Neural cell (in vitro differentiated cells): ENCODE data around the gene PWP2. TPM values are rescaled to one million over a fixed set of nuclear protein-coding genes. Genes with fewer than 3 reads are reported as not detected.

Source experiments
- H2AFZ ChIP-seq: fragments of 200-600, 300-800 bp; sonication (generic), shearing (Covaris generic); 2 replicates; pipeline ENCODE4 v1.6.0; 2014; ENCODE audit warnings: low read depth, mild to moderate bottlenecking, antibody characterized with exemption, low read length, moderate library complexity
- H3F3A ChIP-seq: fragments of 200-600 bp; shearing (Covaris generic); 2 replicates; pipeline ENCODE4 v1.6.1; 2016; ENCODE audit warnings: mild to moderate bottlenecking, moderate library complexity, mixed read lengths, antibody characterized with exemption, low read length; ENCODE audit not compliant: insufficient read depth, poor library complexity, severe bottlenecking
- H3K27ac ChIP-seq: fragments of 200-600, 300-800 bp; sonication (generic), shearing (Covaris generic); 2 replicates; pipeline ENCODE4 v1.5.1; 2014; ENCODE audit warnings: mild to moderate bottlenecking, low read length, moderate library complexity
- H3K27me3 ChIP-seq: fragments of 300-800, 200-600 bp; sonication (generic), shearing (Covaris generic); 2 replicates; pipeline ENCODE4 v1.6.0; 2014; ENCODE audit warnings: mild to moderate bottlenecking, low read depth, low read length, moderate library complexity; ENCODE audit not compliant: insufficient read depth
- H3K36me3 ChIP-seq: fragments of 300-800, 200-600 bp; sonication (generic), shearing (Covaris generic); 2 replicates; pipeline ENCODE4 v1.5.1; 2014; ENCODE audit warnings: mild to moderate bottlenecking, antibody characterized with exemption, low read length, moderate library complexity; ENCODE audit not compliant: insufficient read depth
- H3K4me2 ChIP-seq: fragments of 300-800, 200-600 bp; sonication (generic), shearing (Covaris generic); 2 replicates; pipeline ENCODE4 v1.6.0; 2014; ENCODE audit warnings: mild to moderate bottlenecking, low read length
- H3K4me3 ChIP-seq: fragments of 300-800, 200-600 bp; sonication (generic), shearing (Covaris generic); 2 replicates; pipeline ENCODE4 v1.5.1; 2014; ENCODE audit warnings: mild to moderate bottlenecking, low read length, moderate library complexity
- H3K79me2 ChIP-seq: fragments of 200-600 bp; shearing (Covaris generic); replicated peaks from 2 replicates; pipeline ENCODE4 v1.6.0; 2014; ENCODE audit warnings: mild to moderate bottlenecking, low read length, moderate library complexity; ENCODE audit not compliant: insufficient read depth
- H3K9ac ChIP-seq: fragments of 300-800, 200-600 bp; sonication (generic), shearing (Covaris generic); 2 replicates; pipeline ENCODE4 v1.6.1; 2016; ENCODE audit warnings: mild to moderate bottlenecking, low read length, mixed read lengths
- H3K9me2 ChIP-seq: fragments of 200-600 bp; shearing (Covaris generic); 2 replicates; pipeline ENCODE4 v1.6.1; 2016; ENCODE audit warnings: mild to moderate bottlenecking, low read length, mixed read lengths; ENCODE audit not compliant: insufficient read depth
- H3K9me3 ChIP-seq: fragments of 200-600, 300-800 bp; sonication (generic), shearing (Covaris generic); 2 replicates; pipeline ENCODE4 v1.6.1; 2016; ENCODE audit warnings: mild to moderate bottlenecking, mixed run types, low read length, moderate library complexity, mixed read lengths
- H4K20me1 ChIP-seq: fragments of 200-600 bp; shearing (Covaris generic); 2 replicates; pipeline ENCODE4 v1.6.1; 2016; ENCODE audit warnings: mild to moderate bottlenecking, mixed run types; ENCODE audit not compliant: insufficient read depth
- CTCF ChIP-seq: fragments of 450-650 bp; IDR thresholded peaks from 2 replicates; pipeline ENCODE4 v1.5.1; 2014; ENCODE audit warnings: antibody characterized with exemption, mild to moderate bottlenecking, moderate library complexity; ENCODE audit not compliant: poor library complexity, severe bottlenecking
- EP300 ChIP-seq: fragments of 450-650 bp; conservative IDR thresholded peaks from 2 replicates; pipeline ENCODE4 v1.6.1; 2014; ENCODE audit warnings: antibody characterized with exemption, mild to moderate bottlenecking, moderate library complexity; ENCODE audit not compliant: poor library complexity, severe bottlenecking
- EZH2 ChIP-seq: fragments of 200-600, 300-800 bp; shearing (Covaris generic), sonication (generic); IDR thresholded peaks from 2 replicates; pipeline ENCODE4 v1.6.1; 2014; ENCODE audit warnings: antibody characterized with exemption, low read length, borderline replicate concordance, mild to moderate bottlenecking; ENCODE audit not compliant: insufficient read depth, poor library complexity, severe bottlenecking
- MXI1 ChIP-seq: fragments of 450-650 bp; conservative IDR thresholded peaks from 2 replicates; pipeline ENCODE4 v1.6.1; 2014; ENCODE audit warnings: antibody characterized with exemption, mild to moderate bottlenecking; ENCODE audit not compliant: poor library complexity, severe bottlenecking
- POLR2AphosphoS5 ChIP-seq: IDR thresholded peaks from 2 replicates; pipeline ENCODE4 v1.6.1; 2012
- RAD21 ChIP-seq: fragments of 450-650 bp; conservative IDR thresholded peaks from 2 replicates; pipeline ENCODE4 v1.6.1; 2014; ENCODE audit warnings: antibody characterized with exemption, mild to moderate bottlenecking, moderate library complexity
- REST ChIP-seq: IDR thresholded peaks from 2 replicates; pipeline ENCODE4 v1.6.1; 2012; ENCODE audit warnings: borderline replicate concordance
- SMC3 ChIP-seq: fragments of 450-650 bp; conservative IDR thresholded peaks from 2 replicates; pipeline ENCODE4 v1.6.1; 2014; ENCODE audit warnings: antibody characterized with exemption, mild to moderate bottlenecking, moderate library complexity; ENCODE audit not compliant: poor library complexity
- TAF1 ChIP-seq: IDR thresholded peaks from 2 replicates; pipeline ENCODE4 v1.6.1; 2012; ENCODE audit warnings: low read depth
- polyA plus RNA-seq: library from polyadenylated mRNA; depleted of rRNA; stranded (reverse); fragments of >200 nt; gene quantifications from 2 replicates; pipeline ENCODE4 v1.2.3, GENCODE V29; 2014

PWP2 gene
- polyA plus RNA-seq, 1 donor from 2014 or later, result 1.7 TPM

DNA sequence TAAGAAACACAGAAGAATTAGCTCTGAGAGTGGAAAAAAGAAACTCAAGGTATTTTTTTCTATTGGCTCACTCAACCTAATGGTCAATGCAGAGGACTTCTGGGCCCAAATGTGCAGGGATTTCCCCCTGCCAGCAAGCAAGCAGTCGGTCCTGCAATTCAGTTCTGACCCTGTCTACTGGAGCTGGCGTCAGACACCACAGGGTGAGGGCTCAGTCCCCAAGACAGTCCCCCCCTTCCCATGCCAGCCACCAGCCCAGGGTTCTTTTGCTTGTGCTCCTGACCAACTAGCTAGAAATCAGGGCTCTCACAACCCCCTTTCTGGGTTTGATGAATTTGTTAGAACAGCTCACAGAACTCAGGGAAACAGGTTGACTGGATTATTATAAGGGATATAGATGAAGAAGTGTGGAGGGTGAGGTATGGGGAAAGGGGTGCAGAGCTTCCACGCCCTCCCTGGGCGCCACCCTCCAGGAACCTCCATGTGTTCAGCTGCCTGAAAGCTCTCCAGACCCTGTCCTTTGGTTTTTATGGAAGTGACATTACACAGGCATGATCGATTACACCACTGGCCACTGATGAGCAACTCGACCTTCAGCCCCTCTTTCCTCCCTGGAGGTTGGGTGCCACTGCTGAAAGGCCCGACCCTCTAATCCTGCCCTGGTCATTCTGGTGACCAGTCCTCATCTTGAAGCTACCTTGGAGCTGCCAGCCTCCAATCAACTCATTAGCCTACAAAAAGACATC lies 22.5 kb upstream of the PWP2 start:
- H4K20me1 ChIP-seq, result no peaks in the 10 kb centered on the region
- H3K36me3 ChIP-seq, result peaks cover 6% of the 10 kb centered on the region
- H3K9me3 ChIP-seq, result no peaks in the 10 kb centered on the region
- no peaks in the 10 kb centered on the region for H3F3A ChIP-seq
- no peak overlapping the region for H3K4me3 ChIP-seq
- H3K9me2 ChIP-seq, result no peaks in the 10 kb centered on the region
- H3K79me2 ChIP-seq, result no peaks in the 10 kb centered on the region
- no peak for TF ChIP-seq SMC3
- no peak for TF ChIP-seq REST
- TF ChIP-seq POLR2AphosphoS5, result no peak
- no peak for TF ChIP-seq RAD21
- TF ChIP-seq TAF1, result no peak
- no peak for TF ChIP-seq EZH2
- TF ChIP-seq EP300, result no peak
- no peak for TF ChIP-seq CTCF
- no peak for TF ChIP-seq MXI1
- no peak overlapping the region for H3K4me2 ChIP-seq
- no peaks in the 10 kb centered on the region for H3K27me3 ChIP-seq
- no peak overlapping the region for H3K9ac ChIP-seq
- no peak overlapping the region for H3K27ac ChIP-seq
- H2AFZ ChIP-seq, result no peak overlapping the region

DNA sequence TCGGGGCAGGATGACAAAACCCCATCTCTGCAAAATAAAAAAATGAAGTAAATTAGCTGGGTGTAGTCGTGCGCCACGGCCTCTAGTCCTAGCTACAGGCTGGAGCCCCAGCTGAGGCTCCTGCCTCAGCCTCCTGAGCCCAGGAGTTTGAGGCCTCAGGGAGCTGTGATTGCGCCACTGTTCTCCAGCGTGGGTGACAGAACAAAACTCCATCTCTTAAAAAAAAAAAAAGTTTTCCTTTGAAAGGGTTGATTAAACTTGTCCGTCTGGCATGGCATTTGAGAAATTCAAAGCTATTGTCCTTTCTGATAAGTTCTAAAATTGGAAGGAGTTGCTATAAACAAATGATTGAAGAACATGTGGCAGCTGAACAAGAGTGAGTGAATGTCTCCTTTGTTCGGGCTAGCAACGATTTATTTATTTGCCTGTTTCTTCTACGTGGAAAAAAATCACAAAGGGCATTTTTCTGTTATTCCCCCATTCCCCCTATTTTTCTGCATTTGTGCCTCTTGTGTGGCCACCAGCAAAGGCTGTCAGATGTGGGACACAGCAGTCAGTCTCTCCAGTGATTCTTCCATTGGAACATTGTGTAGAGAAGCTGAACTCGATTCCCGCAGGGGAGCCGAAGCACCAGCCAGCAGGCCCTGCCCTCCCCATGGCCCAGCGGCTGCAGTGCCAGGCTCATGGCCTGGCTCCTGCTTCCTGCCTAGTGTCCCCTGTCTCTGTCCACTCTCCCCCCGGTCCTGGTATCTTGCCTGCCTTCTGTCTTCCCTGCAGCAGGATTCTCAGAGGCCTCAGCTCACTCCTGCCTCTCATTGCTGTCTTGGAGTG lies 21.5 kb upstream of the PWP2 start:
- H4K20me1 ChIP-seq, result no peaks in the 10 kb centered on the region
- H3K9me2 ChIP-seq, result no peaks in the 10 kb centered on the region
- no peaks in the 10 kb centered on the region for H3K79me2 ChIP-seq
- no peaks in the 10 kb centered on the region for H3K9me3 ChIP-seq
- H2AFZ ChIP-seq, result no peak overlapping the region
- H3K4me3 ChIP-seq, result no peak overlapping the region
- no peak overlapping the region for H3K9ac ChIP-seq
- no peak overlapping the region for H3K4me2 ChIP-seq
- no peak overlapping the region for H3K27ac ChIP-seq
- no peaks in the 10 kb centered on the region for H3F3A ChIP-seq
- no peaks in the 10 kb centered on the region for H3K27me3 ChIP-seq
- peaks cover 6% of the 10 kb centered on the region for H3K36me3 ChIP-seq
- TF ChIP-seq MXI1 (no peak), EP300 (no peak), SMC3 (no peak), REST (no peak), EZH2 (no peak), CTCF (no peak), TAF1 (no peak), RAD21 (no peak), POLR2AphosphoS5 (no peak)
